Measurements from ENCODE around the gene SPDYE4. TPM values are rescaled to one million over a fixed set of nuclear protein-coding genes. Genes with fewer than 3 reads are reported as not detected.
A peak's percentile ranks its signal among the peaks of the same experiment; 100 is the strongest.

The SPDYE4 gene
- total RNA-seq, 1 donor from 2014 or later: not detected

DNA sequence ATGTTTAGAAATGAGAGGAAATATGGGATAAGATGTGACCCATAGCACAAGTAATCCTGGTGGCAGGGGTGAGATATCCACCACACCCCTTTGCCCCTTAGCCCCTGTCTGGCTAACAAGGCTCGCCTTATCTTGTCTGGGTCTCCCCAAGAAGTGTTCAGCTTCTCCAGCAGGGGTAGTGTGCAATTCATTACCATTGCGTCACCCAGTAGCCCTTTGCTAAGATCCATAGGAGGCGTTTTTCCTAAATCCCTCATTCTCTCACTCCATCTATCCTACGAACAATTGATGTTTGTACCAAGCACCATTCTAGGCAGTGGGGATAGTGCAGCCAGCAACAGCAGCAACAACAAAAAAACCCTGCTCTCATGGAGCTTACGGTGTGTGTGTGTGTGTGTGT, 44.5 kb downstream of the SPDYE4 start:
- DNase-seq (ENCODE audit: extremely low read depth, low read depth, low spot score): no peak

DNA sequence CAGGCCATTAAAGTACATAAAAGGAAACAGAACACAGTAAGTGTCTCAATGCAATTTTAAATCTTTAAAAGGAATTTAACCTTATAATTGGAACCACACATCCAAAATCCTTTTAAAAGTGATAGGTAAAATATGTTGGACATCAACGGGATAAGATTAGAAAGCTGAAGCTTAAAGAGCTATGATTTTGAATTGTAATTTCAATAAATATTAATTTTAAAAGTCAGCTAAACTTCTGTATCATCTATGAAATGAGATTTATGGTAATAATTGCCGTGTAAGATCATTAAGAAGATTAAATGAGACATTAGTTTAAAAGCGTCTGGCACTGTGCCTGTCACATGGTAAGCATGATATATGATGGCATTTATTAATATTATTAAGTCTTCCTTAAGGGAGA, 45.0 kb downstream of the SPDYE4 start:
- DNase-seq (ENCODE audit: extremely low read depth, low read depth, low spot score): no peak

GRCh38 chr17:8712698-8713097, 45.6 kb downstream of the SPDYE4 start:
- DNase-seq (ENCODE audit: extremely low read depth, low read depth, low spot score): no peak

DNA sequence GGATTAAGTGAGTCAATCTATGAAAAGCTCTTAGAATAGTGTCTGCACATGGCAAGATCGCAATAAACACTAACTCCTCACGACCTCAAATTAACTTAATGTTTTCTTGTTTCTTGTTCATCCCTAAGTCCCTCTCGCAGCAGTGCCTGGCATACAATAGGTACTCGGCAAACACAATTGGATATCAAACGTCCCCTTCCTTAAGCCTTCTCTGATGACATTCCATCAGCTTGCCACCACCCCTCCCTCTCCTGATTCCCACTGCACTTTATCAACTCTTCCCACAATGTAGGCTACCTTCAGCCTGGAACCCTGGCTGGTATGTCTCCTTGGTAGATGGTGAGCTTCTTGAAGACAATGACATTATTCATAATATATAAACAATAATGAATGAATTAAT, 47.1 kb downstream of the SPDYE4 start:
- no peak for DNase-seq (ENCODE audit: extremely low read depth, low read depth, low spot score)

- DNase-seq (ENCODE audit: extremely low read depth, low read depth, low spot score): no peak
Measured at GRCh38 chr17:8710813-8711212, 47.5 kb downstream of the SPDYE4 start.

GRCh38 chr17:8709006-8709405, 49.3 kb downstream of the SPDYE4 start:
- DNase-seq (ENCODE audit: extremely low read depth, low read depth, low spot score): peak; percentile 48

GRCh38 chr17:8708025-8708461, 50.3 kb downstream of the SPDYE4 start:
- no peak for DNase-seq (ENCODE audit: extremely low read depth, low read depth, low spot score)

DNA sequence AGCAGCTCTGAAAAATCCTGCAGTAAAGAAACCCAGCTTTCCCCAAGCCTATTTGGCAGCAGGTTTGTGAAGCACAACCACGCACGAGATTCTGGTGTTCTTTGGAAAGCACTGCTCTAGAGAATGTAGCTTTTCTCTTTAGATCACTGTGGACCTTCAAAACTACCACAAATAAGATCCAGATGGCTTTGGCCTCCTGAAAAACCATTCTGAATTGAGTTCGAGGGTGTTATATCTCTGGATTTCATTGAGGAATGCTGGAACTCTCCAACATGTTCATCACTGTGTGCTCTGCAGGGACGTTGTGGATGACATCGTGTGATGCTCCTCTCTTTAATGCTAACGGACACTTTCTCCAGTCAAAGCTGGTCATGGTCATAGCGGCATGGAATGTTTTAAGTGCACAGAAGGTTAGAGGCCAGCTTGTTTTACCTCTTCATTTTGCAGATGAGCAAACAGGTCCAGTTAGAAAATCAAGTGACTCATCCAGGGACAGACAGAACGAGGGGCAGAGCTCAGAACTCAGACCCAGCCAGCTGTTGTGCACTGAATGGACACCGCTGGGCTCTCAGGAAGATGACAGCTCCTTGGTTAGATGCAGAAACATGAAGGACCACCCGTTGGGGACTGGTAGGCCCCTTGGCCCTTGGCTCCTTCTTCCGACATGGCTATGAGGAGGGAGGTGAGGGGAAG, 50.9 kb downstream of the SPDYE4 start:
- no peak for DNase-seq (ENCODE audit: extremely low read depth, low read depth, low spot score)

DNA sequence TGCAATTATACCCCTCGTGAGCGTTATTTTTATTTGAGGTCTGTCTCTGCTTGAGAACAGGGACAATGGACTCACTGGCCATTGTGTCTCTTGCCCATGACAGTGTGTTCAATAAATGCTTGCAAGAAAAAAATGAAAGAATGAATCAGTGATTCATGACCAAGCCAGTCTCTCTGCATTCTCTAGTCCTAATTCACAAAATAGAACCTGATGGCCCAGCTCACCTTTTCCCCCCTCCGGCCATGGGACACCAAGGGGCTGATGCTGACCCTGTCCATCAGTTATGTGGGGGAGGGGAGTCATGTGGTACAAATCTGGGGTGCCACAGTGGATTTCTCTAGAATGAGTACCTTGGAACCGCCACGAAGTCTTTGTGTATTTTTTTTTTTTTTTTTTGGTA, 51.9 kb downstream of the SPDYE4 start:
- DNase-seq (ENCODE audit: extremely low read depth, low read depth, low spot score): no peak

- DNase-seq (ENCODE audit: extremely low read depth, low read depth, low spot score): no peak
Measured at GRCh38 chr17:8705427-8705826, 52.9 kb downstream of the SPDYE4 start.

DNA sequence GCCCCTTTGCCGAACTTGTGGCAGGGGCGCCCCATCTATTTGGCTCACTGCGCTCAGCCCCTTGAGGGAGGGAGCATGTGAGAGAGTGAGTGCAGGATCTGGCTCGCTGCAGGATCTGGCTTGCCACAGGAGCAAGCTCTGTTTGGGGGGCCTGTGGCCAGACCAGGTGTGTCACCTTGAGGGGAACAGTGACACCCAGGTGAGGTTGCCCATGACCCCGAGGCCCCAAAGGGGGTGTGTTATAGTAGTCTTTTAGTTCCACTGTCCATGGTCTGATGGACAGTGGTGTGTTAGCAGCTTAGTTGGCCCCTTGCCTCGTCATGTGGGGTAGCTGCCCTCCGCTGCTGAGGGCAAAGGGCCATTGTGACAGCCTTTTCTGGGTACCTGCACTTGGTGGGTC, 55.3 kb downstream of the SPDYE4 start:
- no peak for DNase-seq (ENCODE audit: extremely low read depth, low read depth, low spot score)

GRCh38 chr17:8701754-8702153, 56.6 kb downstream of the SPDYE4 start:
- no peak for DNase-seq (ENCODE audit: extremely low read depth, low read depth, low spot score)

DNA sequence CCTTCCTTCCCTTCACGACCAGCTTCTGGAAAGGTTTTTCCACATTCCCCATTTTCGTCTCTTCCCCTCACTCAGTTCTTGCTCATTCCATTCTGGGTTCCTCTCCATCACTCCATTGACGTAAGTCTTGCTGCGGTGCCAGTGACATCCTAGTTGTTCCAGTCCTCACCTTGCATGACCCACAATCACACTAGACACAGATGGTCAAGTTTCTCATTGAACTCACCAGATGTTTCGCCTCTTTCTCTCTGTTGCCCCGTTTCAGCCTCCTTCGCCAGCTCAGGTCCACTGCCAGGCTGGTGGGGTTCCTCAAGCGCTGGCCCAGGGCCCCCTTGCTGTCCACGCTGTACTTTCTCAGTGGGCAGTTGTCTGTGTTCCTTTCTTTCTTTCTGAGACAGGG, 57.1 kb downstream of the SPDYE4 start:
- DNase-seq (ENCODE audit: extremely low read depth, low read depth, low spot score): no peak

Other genes starting within 250 kb of the SPDYE4 start
- 89.0 and 137 TPM in 2 replicates for gene MYH10, start 127.8 kb downstream of the SPDYE4 start, total RNA-seq
- not detected in 2 replicates for gene CCDC42, start 13.7 kb downstream of the SPDYE4 start, total RNA-seq
- gene MFSD6L, start 40.8 kb upstream of the SPDYE4 start, total RNA-seq: 0.12 TPM in 1 of 2 replicates, not detected in the other
- gene PIK3R6, start 109.1 kb upstream of the SPDYE4 start, total RNA-seq: 0.10 and 1.2 TPM in 2 replicates
- not detected in 2 replicates for gene PIK3R5, start 207.2 kb upstream of the SPDYE4 start, total RNA-seq